Testis (tissue), 2 donors: Measurements from ENCODE around the gene CACNG8.

Source experiments
- POLR2A ChIP-seq: fragments of 450-650 bp; IDR thresholded peaks from one replicate; pipeline ENCODE4 v1.6.1; 2017; ENCODE audit warnings: antibody characterized with exemption, mild to moderate bottlenecking, moderate library complexity
- TF ChIP-seq, protein P1 (sequence below), 3 experiments: fragments of 450-650 bp in 2 of 3; fragments of 200-600 bp in 1 of 3; sonication (generic) in 1 of 3; IDR thresholded peaks; one replicate each; pipeline ENCODE4 v1.5.1; 2016 to 2019; ENCODE audit warnings: antibody characterized with exemption in 3 of 3, mild to moderate bottlenecking in 2 of 3, moderate library complexity in 1 of 3

- no peak for TF ChIP-seq POLR2A
- TF ChIP-seq, protein P1, sequence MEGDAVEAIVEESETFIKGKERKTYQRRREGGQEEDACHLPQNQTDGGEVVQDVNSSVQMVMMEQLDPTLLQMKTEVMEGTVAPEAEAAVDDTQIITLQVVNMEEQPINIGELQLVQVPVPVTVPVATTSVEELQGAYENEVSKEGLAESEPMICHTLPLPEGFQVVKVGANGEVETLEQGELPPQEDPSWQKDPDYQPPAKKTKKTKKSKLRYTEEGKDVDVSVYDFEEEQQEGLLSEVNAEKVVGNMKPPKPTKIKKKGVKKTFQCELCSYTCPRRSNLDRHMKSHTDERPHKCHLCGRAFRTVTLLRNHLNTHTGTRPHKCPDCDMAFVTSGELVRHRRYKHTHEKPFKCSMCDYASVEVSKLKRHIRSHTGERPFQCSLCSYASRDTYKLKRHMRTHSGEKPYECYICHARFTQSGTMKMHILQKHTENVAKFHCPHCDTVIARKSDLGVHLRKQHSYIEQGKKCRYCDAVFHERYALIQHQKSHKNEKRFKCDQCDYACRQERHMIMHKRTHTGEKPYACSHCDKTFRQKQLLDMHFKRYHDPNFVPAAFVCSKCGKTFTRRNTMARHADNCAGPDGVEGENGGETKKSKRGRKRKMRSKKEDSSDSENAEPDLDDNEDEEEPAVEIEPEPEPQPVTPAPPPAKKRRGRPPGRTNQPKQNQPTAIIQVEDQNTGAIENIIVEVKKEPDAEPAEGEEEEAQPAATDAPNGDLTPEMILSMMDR (IDR thresholded peaks at IDR 0.05) = no peak
Observed at GRCh38 chr19:53962887-53963431, at the start of gene CACNG8.
